A673 (cell line): ENCODE data around the gene ZDHHC8. TPM values are rescaled to one million over a fixed set of nuclear protein-coding genes. Genes with fewer than 3 reads are reported as not detected.

Experiments used
- BruUV-seq: library from RNA; stranded (reverse); fragments of 400-500 nt; replicated peaks from 2 replicates; lab custom pipeline; 2021; lab: Mats Ljungman, UMichigan
- CTCF ChIA-PET: fragments of 300-600 bp; sonication (Branson Sonifier 250); formaldehyde crosslinking; loops from one replicate; lab custom pipeline; 2022; ENCODE audit warnings: antibody characterized with exemption; lab: Charles Lee
- POLR2A ChIA-PET: fragments of 300-600 bp; sonication (Branson Sonifier 250); formaldehyde crosslinking; loops from one replicate; lab custom pipeline; 2022; ENCODE audit warnings: antibody characterized with exemption; ENCODE audit not compliant: low non-redundant PET; lab: Charles Lee
- DNase-seq: peaks from one replicate; pipeline ENCODE4 v3.0.0-alpha.2; 2015; ENCODE audit warnings: low spot score
- H3K27ac ChIP-seq: fragments of 200-600 bp; sonication (generic); 2 replicates; pipeline ENCODE4 v1.5.1; 2016; ENCODE audit warnings: mixed run types, low read depth, mild to moderate bottlenecking, mixed read lengths, antibody characterized with exemption, low read length; ENCODE audit not compliant: poor library complexity, severe bottlenecking
- H3K27me3 ChIP-seq: fragments of 200-600 bp; sonication (generic); replicated peaks from 2 replicates; pipeline ENCODE4 v1.6.1; 2017; ENCODE audit warnings: mixed run types, low read depth, mild to moderate bottlenecking, mixed read lengths, antibody characterized with exemption, low read length; ENCODE audit not compliant: insufficient read depth, poor library complexity
- H3K36me3 ChIP-seq: fragments of 200-600 bp; sonication (generic); 2 replicates; pipeline ENCODE4 v1.6.1; 2016; ENCODE audit warnings: mixed run types, mild to moderate bottlenecking, mixed read lengths, antibody characterized with exemption, low read length; ENCODE audit not compliant: insufficient read depth, poor library complexity, severe bottlenecking
- H3K4me1 ChIP-seq: fragments of 200-600 bp; sonication (generic); 2 replicates; pipeline ENCODE4 v1.6.1; 2017; ENCODE audit warnings: mixed run types, mild to moderate bottlenecking, mixed read lengths, antibody characterized with exemption, low read length; ENCODE audit not compliant: insufficient read depth, poor library complexity, severe bottlenecking
- H3K4me3 ChIP-seq: fragments of 200-600 bp; sonication (generic); 2 replicates; pipeline ENCODE4 v1.5.1; 2016; ENCODE audit warnings: low read depth, mixed run types, mild to moderate bottlenecking, mixed read lengths, low read length; ENCODE audit not compliant: poor library complexity, severe bottlenecking
- H3K9me3 ChIP-seq: fragments of 200-600 bp; sonication (generic); 2 replicates; pipeline ENCODE4 v1.6.1; 2016; ENCODE audit warnings: mixed run types, low read depth, mild to moderate bottlenecking, mixed read lengths, antibody characterized with exemption, low read length; ENCODE audit not compliant: poor library complexity, severe bottlenecking
- CTCF ChIP-seq: fragments of 300-800, 200-600 bp; sonication (generic); conservative IDR thresholded peaks from 2 replicates; pipeline ENCODE4 v1.5.1; 2017; ENCODE audit warnings: low read depth, mild to moderate bottlenecking, antibody characterized with exemption, low read length, moderate library complexity, mixed read lengths
- EZH2 ChIP-seq: fragments of 200-600 bp; sonication (generic); IDR thresholded peaks from 2 replicates; pipeline ENCODE4 v1.6.1; 2017; ENCODE audit warnings: borderline replicate concordance, low read depth, mild to moderate bottlenecking, mixed read lengths, antibody characterized with exemption, low read length; ENCODE audit not compliant: poor library complexity, severe bottlenecking
- intact Hi-C: fragments of 100-400 bp; cut with micrococcal nuclease; formaldehyde crosslinking; loops from one replicate; pipeline ENCODE4 v1.10.0; 2022; ENCODE audit not compliant: unreplicated experiment
- total RNA-seq: library from RNA; stranded (reverse); gene quantifications from 2 replicates; pipeline ENCODE4 v1.2.3, GENCODE V29; 2021

Gene ZDHHC8
- total RNA-seq, 1 experiment from 2014 or later = 58.8 TPM

- DNase-seq = no peak
- Histone ChIP-seq H3K9me3 (no peaks in the 10 kb centered on the region), H3K4me1 (no peaks in the 10 kb centered on the region), H3K27ac (no peak overlapping the region), H3K27me3 (no peaks in the 10 kb centered on the region), H3K4me3 (no peak overlapping the region), H3K36me3 (no peaks in the 10 kb centered on the region)
- CTCF ChIA-PET = no interaction called here
- BruUV-seq = no TSS peak
- TF ChIP-seq CTCF = no peak
- no peak for TF ChIP-seq EZH2
- intact Hi-C loops = no loop called here
- POLR2A ChIA-PET = interaction anchor here (0.6 kb wide), 1 partner anchor 13 kb away, joined by 3 read pairs; no protein-coding TSS in a partner anchor
Measured at GRCh38 chr22:20179455-20180244, 48.0 kb downstream of the ZDHHC8 start.

- ChIA-PET CTCF (interaction anchor here (0.9 kb wide), 1 partner anchor 74 kb away, joined by 3 read pairs; no protein-coding TSS in a partner anchor), POLR2A (no interaction called here)
Measured at GRCh38 chr22:20180245-20180630, 48.6 kb downstream of the ZDHHC8 start.

GRCh38 chr22:20180640-20181039 is 49.0 kb downstream of the ZDHHC8 start:
- H3K27me3 ChIP-seq = no peaks in the 10 kb centered on the region
- POLR2A ChIA-PET = no interaction called here
- H3K4me3 ChIP-seq = no peak overlapping the region
- H3K9me3 ChIP-seq = no peaks in the 10 kb centered on the region
- no peak overlapping the region for H3K27ac ChIP-seq
- no peak for DNase-seq
- CTCF ChIA-PET = interaction anchor here (0.9 kb wide), 1 partner anchor 74 kb away, joined by 3 read pairs; no protein-coding TSS in a partner anchor
- intact Hi-C loops = no loop called here
- BruUV-seq = no TSS peak
- H3K36me3 ChIP-seq = no peaks in the 10 kb centered on the region
- TF ChIP-seq CTCF = no peak
- TF ChIP-seq EZH2 = no peak
- no peaks in the 10 kb centered on the region for H3K4me1 ChIP-seq

More at GRCh38 chr22:20180245-20180630, 48.6 kb downstream of the ZDHHC8 start:
- no peak for TF ChIP-seq EZH2
- TF ChIP-seq CTCF = 0 out of 2 replicates have a peak, but pooled peaks have one; percentile 19
- intact Hi-C loops = no loop called here
- BruUV-seq = no TSS peak
- Histone ChIP-seq H3K9me3 (no peaks in the 10 kb centered on the region), H3K27ac (no peak overlapping the region), H3K4me3 (no peak overlapping the region), H3K27me3 (no peaks in the 10 kb centered on the region), H3K4me1 (no peaks in the 10 kb centered on the region), H3K36me3 (no peaks in the 10 kb centered on the region)
- no peak for DNase-seq
